GM21717 (cell line): ENCODE results near the gene SRRM3.
A peak's percentile ranks its signal among the peaks of the same experiment; 100 is the strongest.
"Not testable (repeated sequence)": the region's sequence is repeated elsewhere in the genome, so short reads cannot be mapped to it uniquely, and the experiment has no call there.

Source experiments
- ATAC-seq: cut with Tn5 transposase; IDR thresholded peaks from one replicate; pipeline ENCODE4 v1.9.1; 2021; ENCODE audit warnings: mild to moderate bottlenecking, moderate library complexity; ENCODE audit not compliant: unreplicated experiment

The SRRM3 gene

GRCh38 chr7:76310102-76310957 lies 108.6 kb downstream of the SRRM3 start:
- ATAC-seq: no peak

GRCh38 chr7:76311838-76312237 lies 110.1 kb downstream of the SRRM3 start:
- ATAC-seq: not testable (repeated sequence)

GRCh38 chr7:76314042-76314721 lies 112.5 kb downstream of the SRRM3 start:
- peak; percentile 44 for ATAC-seq

GRCh38 chr7:76314740-76315139 lies 113.0 kb downstream of the SRRM3 start:
- not testable (repeated sequence) for ATAC-seq

- ATAC-seq: no peak
Measured at GRCh38 chr7:76315364-76315763, 113.7 kb downstream of the SRRM3 start.

- no peak for ATAC-seq
Measured at GRCh38 chr7:76316984-76317781, 115.5 kb downstream of the SRRM3 start.

GRCh38 chr7:76317782-76318487 lies 116.2 kb downstream of the SRRM3 start:
- ATAC-seq: peak; percentile 87

- peak; percentile 50 for ATAC-seq
Measured at GRCh38 chr7:76318488-76319353, 117.0 kb downstream of the SRRM3 start.

GRCh38 chr7:76325092-76325491 lies 123.4 kb downstream of the SRRM3 start:
- no peak for ATAC-seq

GRCh38 chr7:76325811-76326210 lies 124.1 kb downstream of the SRRM3 start:
- no peak for ATAC-seq

- ATAC-seq: no peak
Measured at GRCh38 chr7:76326646-76327233, 125.0 kb downstream of the SRRM3 start.

GRCh38 chr7:76327610-76328009 lies 125.9 kb downstream of the SRRM3 start:
- no peak for ATAC-seq

GRCh38 chr7:76328389-76328788 lies 126.7 kb downstream of the SRRM3 start:
- no peak for ATAC-seq

GRCh38 chr7:76329479-76329878 lies 127.8 kb downstream of the SRRM3 start:
- ATAC-seq: no peak

- no peak for ATAC-seq
Measured at GRCh38 chr7:76330261-76330660, 128.6 kb downstream of the SRRM3 start.

GRCh38 chr7:76330673-76331072 lies 129.0 kb downstream of the SRRM3 start:
- no peak for ATAC-seq

GRCh38 chr7:76332078-76332477 lies 130.4 kb downstream of the SRRM3 start:
- ATAC-seq: no peak

- ATAC-seq: no peak
Measured at GRCh38 chr7:76333511-76334101, 131.9 kb downstream of the SRRM3 start.
